ENCODE data around the gene DHRS7C.
"Not testable (repeated sequence)": the region's sequence is repeated elsewhere in the genome, so short reads cannot be mapped to it uniquely, and the experiment has no call there.

Gene DHRS7C

DNA sequence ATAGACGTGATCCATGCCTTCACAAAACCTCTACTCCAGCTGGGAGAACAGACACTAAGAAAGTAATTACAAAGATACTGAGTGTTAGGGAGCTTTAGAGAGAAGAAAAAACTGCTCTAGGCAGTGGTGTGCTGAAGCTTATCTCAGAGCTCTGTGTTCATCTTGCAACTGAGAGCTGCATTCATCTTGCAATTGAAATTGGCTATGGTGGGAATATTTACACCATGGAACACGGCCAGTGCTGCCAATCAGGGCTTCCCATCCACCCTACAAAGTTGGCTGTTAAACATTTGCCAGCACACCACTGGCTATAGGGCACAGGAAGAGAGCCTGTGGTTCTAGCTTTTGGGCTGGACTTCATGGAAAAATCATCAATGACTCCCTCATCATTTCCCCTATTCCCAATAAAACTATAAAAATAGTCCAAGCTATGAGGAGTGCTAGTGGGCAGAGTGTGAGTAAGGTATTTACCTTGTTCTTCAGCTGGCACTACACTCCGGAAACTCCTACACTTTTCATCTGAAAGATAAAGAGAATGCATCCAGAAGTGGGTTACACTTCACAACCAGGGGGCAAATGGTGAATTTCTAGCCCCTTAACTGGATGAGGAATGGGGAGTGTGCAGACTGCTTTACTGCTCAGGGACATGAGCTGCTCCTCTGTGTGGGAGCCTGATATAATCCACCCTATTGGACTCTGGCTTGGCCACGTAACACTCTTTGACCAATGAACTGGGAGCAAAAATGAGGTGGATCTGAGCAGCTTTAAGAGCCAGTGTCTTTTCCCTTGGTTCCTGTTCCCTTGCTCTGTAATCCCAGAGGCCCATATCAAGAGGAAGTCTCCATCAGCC lies 18.9 kb upstream of the DHRS7C start:
- no peak for DNase-seq (ENCODE audit: low spot score)

DNA sequence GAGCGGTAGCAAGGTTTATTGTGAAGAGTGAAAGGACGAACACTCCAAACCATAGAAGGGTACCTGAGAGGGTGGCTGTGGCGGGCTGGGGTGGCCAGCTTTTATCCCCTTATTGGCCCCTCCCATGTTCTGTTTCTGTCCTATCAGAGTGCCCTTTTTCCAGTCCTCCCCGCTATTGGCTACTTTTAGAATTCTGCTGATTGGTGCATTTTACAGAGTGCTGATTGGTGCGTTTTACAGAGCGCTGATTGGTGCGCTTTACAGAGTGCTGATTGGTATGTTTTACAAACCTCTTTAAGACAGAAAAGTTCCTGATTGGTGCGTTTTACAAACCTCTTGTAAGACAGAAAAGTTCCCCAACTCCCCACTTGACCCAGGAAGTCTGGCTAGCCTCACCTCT lies 18.0 kb upstream of the DHRS7C start:
- DNase-seq (ENCODE audit: low spot score): no peak

DNA sequence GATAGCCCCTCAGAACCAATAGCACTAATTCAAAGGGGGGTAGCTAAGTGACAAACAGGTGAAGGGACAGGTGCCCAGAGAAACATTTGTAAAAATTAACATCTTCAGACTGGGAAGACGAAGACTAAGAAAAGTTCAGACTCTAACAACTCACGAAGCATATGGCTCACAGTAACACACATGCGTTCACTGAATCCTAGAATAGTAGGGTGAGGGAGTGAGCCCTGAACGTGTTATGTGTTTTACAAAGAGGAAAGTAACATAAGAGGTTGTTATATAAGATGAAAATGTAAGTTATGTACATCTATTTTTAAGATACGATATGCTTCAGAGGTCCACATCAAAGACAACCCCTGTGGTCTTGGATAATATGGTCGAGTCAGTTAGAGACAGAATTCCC lies 15.3 kb upstream of the DHRS7C start:
- no peak for DNase-seq (ENCODE audit: low spot score)

DNA sequence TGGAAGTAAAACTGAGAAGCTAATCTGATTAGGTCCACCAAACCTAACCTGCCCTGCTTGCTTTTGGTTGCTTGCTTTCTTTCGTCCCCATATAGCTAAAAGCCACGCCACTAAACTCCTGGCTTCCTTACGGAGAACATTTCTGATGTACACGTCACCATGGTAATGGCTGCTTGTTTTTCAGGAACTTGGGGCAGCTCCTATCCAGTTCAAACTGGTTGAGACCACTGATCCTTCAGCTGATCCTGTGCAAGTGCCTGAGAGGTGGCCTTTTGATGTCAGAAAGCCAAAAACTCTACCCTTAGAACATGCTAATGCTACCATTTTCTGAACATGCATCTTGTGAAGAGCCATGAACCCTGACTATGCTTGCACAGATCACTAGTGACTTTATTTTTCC lies 14.4 kb upstream of the DHRS7C start:
- no peak for DNase-seq (ENCODE audit: low spot score)

DNA sequence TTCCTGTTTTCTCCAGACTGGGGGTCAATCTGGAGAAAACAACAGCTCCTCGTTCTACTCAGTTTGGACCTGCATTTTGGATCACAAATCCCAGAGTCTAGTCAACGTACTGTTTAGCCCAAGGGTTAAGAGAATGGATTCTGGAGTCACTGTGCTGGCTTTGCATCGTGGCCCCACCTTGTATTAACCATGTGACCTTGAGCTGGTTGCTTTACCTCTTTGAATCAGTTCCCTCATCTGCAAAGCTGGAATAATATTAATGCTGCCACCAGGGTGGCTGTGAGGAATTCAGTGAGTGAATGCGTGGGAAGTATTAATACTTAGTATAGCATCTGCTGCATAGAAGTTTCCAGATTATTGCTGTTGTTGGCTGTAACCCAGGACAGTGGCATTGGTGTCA lies 11.3 kb upstream of the DHRS7C start:
- no peak for DNase-seq (ENCODE audit: low spot score)

DNA sequence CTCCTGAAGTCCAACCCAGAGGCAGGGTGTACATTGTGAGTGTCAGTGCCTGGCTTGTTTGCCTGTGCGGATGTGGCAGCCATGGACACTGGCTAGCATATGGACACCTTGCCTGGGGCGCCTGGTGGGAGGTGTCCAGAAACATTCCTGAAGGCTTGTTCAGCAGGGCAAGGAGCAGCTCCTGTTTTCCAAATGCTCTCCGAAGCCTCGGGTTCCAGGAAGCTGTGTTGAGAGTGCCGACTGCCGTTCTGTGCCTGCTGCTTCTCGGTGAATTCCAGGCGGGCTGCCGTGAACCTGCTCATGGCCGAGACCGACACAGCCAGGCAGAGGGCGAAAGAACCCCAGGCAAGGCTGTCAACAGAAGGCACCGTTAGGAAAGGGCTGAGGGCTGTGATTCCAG lies 10.9 kb upstream of the DHRS7C start:
- no peak for DNase-seq (ENCODE audit: low spot score)

DNA sequence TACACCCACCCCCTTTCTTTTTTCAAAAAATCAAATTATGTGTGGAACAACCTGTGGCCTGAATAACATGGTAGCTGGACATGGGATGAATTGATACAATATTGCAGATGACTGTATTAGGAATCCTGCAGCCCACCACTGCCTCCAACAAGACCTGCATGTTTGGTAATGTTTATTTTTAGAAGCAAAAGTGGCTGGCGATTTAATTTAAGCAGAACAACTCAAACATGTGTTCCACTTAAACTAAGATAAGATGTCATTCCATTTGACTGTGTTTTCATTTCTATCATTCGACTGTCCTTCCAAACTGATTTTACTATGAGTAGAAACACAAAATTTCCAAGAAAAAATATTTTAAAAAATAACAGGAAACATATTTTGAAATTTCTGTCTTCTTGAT lies 10.1 kb upstream of the DHRS7C start:
- no peak for DNase-seq (ENCODE audit: low spot score)

DNA sequence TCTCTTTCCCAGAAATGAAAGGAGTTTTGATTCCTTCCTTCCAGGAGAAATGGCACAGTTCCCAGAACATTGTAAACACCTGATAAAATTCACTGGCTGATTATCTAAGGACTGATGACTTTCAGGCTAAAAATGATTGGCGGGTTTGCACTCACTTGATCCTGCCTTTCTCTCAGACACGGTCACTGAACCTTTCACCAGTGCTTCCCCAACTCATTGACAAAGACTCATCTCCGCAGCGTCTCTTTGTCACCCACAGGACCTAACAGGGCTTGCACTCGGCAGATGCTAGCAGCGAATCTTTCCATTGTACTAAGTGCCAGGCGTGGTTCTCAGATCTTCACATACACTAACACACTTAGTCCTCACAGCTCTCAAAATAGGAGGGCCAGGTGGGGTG lies 7.3 kb upstream of the DHRS7C start:
- DNase-seq (ENCODE audit: low spot score): no peak

DNA sequence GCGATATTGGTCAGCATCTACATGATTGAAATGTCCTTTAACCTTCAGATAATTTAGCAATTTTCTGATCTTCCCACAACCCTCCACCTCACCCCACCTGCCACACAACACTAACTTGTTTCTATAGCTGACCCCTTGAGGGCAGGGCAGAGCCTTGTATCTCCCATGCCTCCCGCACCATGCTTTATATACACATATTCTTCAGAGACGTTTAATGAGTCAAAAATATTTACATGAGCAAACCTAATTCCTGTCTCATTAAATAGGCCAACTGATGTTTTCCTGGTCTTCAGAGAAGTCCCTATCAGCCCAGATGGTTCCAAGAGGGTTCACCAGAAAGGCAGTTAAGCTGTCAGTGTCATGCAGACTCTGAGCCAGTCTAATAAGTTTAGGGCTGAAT lies 6.6 kb upstream of the DHRS7C start:
- no peak for DNase-seq (ENCODE audit: low spot score)

DNA sequence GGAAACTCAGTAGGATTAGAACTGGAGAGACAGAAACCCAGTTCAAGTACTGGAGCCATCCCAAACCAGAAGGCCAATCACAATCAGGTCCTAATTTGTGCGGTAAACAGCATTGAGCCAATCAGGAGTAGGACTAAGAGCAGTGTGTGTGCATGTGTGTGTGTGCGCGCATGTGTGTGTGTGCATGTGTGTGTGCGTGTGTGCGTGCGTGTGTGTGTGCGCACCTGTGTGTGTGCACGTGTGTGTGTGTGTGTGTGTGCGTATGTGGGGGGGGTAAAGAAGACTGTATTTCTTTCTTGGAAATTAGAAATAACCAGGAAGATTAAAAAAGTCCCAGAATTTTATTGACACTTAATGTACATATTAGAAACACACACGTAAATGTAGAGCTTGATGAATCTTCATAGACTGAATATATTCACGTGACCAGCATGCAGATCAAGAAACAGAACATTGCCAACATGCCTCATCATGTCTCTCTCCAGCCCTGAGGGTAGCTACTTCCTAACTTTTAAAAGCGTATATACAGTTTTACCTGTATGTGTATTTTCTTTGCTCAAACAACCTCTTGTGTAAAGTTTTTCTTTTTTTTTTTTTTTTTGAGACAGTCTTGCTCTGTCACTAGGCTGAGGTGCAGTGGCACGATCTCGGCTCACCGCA lies 919 bp upstream of the DHRS7C start:
- no peak for DNase-seq (ENCODE audit: low spot score)

DNA sequence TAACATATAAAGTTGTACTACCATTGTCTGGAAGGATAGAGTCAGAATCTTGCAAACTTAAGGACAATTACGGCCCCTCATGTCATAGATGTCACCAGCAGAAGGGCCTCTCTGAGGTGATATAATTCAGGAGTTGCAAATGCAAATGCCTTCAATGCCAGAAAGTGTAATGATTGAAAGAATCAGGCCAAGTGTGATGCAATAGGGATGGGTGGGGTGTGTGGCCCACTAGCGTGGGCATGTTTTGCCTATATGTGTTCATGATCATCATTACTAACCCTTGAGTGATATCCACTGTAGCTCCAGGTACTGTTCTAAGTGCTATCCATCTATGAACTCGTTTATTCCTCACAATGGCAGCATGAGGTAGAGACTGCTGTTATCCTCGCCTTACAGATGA lies 1.1 kb downstream of the DHRS7C start:
- no peak for DNase-seq (ENCODE audit: low spot score)

DNA sequence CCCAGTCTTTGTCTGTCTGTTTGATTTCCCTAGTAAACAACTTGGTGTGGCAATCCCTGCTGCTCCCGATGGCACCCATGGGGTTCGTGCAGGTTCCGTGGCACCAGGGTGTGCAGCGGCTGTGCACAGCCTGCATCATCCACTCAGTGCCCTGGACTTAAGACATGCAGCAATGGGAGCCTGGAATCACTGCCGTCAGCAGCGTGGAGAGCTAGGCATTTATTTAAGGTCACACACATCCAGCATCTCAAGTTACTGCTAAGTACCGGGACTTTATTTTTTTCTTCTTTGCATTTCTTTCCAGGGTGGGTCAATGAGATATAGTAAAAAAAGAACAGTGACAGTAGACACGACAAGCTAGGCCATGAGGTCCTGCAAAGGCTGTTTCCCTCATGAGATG lies 2.8 kb downstream of the DHRS7C start:
- DNase-seq (ENCODE audit: low spot score): no peak

DNA sequence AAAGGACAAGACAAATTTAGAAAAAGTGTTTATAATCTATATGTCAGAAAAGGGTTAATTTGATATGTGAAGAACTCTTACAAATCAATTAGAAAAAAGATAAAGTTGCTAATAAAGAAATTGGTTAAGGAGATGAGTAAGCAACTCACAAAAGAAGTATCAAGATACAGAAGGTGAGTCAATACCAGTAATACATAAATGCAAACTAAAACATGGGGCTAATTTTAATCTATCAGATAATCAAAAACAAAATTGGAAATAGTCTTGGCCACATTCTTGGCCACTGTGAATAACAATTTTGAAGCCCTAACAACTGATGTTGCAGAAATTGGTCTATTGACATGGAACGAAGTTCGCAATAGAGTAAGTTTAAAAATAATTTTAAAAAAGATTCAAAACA lies 6.8 kb downstream of the DHRS7C start:
- DNase-seq (ENCODE audit: low spot score): no peak

DNA sequence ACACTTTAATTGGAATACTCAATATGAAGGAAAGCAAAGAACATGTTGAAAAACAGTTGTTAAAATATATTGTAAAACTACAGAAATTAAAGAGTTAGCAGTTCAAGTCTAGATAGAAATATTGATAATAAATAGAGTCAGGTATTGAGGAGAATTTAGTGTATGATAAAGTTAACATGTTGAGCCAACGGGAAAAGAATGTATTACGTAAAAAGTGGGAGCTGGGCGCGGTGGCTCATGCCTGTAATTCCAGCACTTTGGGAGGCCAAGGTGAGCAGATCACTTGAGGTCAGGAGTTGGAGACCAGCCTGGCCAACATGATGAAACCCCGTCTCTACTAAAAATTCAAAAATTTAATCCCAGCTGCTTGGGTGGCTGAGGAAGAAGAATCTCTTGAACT lies 7.9 kb downstream of the DHRS7C start:
- not testable (repeated sequence) for DNase-seq (ENCODE audit: low spot score)

DNA sequence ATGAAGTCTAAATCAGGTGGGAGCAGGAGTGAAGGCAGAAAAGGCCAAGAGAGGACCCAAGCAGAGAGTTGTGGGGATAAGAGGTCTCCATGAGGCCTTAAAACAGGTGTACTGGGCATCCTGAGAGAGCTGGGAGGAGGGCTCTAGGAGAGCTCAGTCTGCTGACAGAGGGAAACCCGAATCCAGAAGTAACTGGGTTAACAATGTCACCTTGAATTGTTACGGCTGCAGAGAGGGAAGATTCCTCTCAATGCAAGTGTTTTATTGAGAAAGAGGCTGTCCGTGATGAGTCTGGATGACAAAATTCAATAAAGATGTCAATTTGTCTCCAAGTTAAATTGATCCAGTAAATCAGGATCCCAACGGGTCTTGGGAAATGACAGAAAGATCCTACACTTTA lies 8.3 kb downstream of the DHRS7C start:
- no peak for DNase-seq (ENCODE audit: low spot score)

DNA sequence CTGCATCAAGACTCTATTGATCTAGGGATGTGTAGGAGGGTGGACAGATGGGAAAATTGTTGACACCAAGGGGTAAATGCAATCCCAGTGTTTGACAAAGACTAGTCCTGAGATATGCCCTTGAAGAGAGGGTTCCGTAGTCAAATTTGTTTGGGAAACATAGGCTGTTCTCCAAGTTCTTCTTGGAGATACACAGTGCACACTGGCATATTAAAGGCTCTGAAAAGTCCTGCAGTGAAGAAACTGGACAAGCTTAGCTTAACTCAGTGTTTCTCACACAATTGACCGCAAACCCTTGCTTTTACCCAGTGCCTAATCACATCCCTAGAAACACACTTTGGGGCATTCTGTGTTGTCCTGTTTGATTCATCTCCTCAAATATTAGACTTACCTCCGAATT lies 10.8 kb downstream of the DHRS7C start:
- DNase-seq (ENCODE audit: low spot score): no peak

DNA sequence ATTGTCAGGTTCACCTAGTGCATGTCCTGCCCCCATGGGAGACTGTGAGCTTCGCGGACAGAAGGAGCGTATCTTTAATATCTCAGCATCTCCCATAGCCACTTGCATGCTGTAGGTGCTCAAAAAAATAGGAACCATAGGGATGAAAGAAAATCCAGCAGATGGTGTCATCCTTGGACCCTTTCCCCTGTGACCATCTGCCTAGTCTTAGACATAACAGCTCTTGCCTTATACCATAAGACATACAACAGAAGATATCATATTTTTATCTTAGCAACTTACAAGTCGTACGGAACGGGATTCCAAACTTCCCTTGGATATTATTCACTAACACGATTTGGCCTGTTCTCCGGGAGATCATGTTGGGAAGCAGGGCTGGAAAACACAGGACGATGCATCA lies 14.5 kb downstream of the DHRS7C start:
- DNase-seq (ENCODE audit: low spot score): no peak

DNA sequence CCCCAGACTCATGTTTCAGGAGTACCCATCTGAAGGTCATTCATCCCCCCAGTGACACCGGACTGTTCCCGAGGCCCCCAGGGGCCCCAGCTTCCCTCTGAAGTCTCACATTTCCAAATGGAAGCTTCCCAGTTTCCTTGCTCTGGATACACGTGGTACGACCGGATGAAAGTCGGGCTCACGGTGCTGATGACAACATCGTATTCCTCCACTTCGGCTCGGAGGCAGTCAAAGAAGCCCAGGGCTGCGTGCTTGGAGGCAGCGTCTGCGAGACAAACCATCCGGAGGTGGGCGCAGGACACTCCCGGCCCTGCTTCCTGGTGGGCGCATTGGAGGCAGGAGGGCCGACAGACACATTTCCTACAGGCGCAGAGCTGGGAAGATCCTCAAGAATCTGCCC lies 18.7 kb downstream of the DHRS7C start:
- no peak for DNase-seq (ENCODE audit: low spot score)

DNA sequence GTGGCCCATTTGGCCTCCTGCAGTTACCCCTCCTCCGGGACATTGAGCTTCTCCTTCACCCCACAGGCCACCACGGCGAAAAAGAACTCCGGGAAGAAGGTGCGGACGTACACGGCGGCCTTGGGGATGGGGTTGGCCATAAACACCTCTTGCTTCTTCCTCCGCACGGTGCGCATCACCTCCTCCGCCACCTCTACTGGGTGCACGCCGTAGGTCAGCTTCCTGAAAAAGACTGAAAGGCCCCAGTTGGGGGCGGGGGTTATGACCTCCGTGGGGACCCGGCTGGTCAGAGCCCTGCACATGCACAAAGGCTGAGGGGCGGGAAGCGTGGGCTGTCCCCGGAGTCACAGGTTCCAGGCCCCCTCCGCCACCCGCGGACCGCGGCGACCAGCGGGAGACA lies 19.9 kb downstream of the DHRS7C start:
- DNase-seq (ENCODE audit: low spot score): no peak

DNA sequence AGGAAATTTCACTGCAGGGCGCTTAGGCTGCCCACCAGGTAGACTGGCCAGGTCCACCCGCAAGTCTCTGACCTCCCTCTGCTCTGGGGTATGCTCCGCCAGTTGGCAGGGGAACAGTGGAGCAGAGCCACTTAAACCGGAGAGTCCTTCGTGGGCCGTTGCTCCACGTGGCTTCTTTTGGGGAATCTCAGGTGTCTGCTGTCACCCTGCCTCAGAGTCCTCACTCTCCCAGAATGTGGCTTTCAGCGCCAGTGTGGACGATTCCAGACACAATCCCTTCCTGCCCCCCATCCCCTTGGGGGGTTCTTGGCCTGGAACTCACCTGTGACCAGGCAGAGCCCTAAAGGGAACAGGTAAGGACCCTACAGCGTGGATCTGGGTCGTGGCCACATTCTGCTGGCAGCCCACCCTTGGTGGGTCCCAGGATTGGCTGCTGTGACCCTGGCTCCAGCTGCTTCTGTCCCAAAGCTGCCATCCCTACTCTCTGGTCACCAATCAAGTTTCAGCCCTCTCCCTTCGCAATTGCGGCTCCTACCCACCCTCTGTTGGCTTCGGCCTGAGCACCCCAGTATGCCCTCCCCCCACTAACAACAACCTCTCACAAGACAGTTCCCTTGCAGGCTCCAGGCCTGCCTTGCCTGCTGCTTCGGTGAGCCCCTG lies 22.2 kb downstream of the DHRS7C start:
- DNase-seq (ENCODE audit: low spot score): no peak

DNA sequence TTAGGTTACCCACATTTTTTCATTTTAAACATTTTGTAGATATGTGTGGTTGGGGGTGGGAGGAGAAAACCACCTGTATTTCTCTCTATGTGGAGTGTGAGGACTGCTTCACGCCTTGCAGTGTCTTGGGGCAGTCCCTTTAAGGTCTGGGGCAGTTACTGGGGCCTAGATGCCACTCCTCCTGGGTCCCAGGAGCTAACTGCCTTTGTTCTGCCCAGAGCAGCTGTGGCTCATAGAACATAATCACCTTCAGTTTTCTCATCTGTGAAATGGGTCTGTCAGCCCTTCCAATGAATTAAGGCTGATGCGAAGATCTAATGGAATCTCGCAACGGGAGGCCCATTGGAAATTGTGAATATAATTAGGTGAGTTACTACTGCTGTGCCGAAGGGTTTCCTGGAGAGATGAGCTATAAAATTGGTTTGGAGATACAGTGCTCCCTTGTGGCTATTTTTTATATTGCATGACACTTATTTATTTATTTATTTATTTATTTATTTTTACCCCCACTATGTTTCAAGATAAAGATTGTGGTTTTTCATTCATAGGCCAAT lies 22.9 kb downstream of the DHRS7C start:
- peak; percentile 12 for DNase-seq (ENCODE audit: low spot score)

DNA sequence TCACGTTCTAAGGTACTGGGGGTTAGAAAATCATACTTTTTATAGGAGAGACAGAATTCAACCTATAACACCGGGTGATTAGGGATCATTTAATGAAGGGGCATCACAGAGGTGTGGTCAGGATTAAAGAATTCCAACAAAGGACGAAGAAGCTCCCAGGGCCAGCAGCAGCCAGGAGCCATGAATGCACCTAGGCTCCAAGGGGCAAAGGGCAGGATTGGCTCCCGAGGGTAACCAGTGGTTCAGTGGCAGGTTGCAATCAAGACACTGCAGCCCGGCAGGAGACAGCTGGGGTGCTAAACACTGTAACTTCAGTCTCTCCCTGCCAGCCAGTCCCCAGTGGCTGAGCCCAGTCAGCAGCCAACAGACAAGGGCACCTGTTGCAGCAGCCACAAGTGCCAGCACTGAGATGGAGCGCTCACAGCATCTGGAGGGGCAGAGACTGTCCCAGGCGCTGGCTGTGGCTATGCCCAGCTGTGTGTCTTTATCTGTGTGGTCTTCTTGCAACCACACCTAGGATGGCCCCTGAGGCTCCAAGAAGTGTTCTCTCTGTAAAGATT lies 23.9 kb downstream of the DHRS7C start:
- no peak for DNase-seq (ENCODE audit: low spot score)

DNA sequence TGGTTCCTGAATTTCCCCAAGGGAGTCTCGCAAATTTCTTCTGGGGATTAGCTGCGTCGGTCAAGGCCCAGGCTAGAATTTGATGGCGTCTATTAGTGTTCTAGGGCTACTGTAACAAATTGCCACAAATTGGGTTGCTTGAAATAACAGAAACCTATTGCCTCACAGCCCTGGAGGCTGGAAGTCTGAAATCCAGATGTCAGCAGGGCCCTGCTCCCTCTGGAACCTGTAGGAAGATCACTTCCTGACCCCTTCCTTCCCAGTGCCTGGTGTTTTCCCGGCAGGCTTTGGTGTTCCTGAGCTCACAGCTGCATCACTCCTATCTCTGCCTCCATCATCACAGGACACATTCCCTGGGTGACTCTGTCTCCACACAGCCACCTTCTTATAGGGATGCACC lies 24.4 kb downstream of the DHRS7C start:
- no peak for DNase-seq (ENCODE audit: low spot score)

Data from CD4-positive, alpha-beta T cell treated with Interleukin-15 for 4 hours (primary cell).